HG03097 (cell line): ENCODE results near the gene OLIG2.

ENCODE experiments used
- ATAC-seq: cut with Tn5 transposase; IDR thresholded peaks from one replicate; pipeline ENCODE4 v1.9.1; 2021; ENCODE audit not compliant: unreplicated experiment, low FRiP score

OLIG2 gene

GRCh38 chr21:33019885-33020557 is 5.7 kb upstream of the OLIG2 start:
- ATAC-seq, result no peak

GRCh38 chr21:33020558-33021100 is 5.1 kb upstream of the OLIG2 start:
- ATAC-seq, result no peak

- no peak for ATAC-seq
Observed at GRCh38 chr21:33021150-33021549, 4.6 kb upstream of the OLIG2 start.

- ATAC-seq, result no peak
Observed at GRCh38 chr21:33021667-33022066, 4.1 kb upstream of the OLIG2 start.

- no peak for ATAC-seq
Observed at GRCh38 chr21:33022489-33022827, 3.3 kb upstream of the OLIG2 start.

- no peak for ATAC-seq
Observed at GRCh38 chr21:33022828-33023573, 2.7 kb upstream of the OLIG2 start.

- no peak for ATAC-seq
Observed at GRCh38 chr21:33023574-33024200, 2.0 kb upstream of the OLIG2 start.

GRCh38 chr21:33024201-33025103 is 1.3 kb upstream of the OLIG2 start:
- no peak for ATAC-seq

- ATAC-seq, result no peak
Observed at GRCh38 chr21:33025106-33025488, 638 bp upstream of the OLIG2 start.

GRCh38 chr21:33026443-33026858 is 716 bp downstream of the OLIG2 start:
- ATAC-seq, result no peak

GRCh38 chr21:33026878-33027400 is 1.2 kb downstream of the OLIG2 start:
- no peak for ATAC-seq

- no peak for ATAC-seq
Observed at GRCh38 chr21:33027401-33028286, 1.9 kb downstream of the OLIG2 start.

GRCh38 chr21:33028287-33028670 is 2.5 kb downstream of the OLIG2 start:
- ATAC-seq, result no peak

GRCh38 chr21:33028773-33029384 is 3.1 kb downstream of the OLIG2 start:
- ATAC-seq, result no peak

- no peak for ATAC-seq
Observed at GRCh38 chr21:33029385-33029921, 3.7 kb downstream of the OLIG2 start.

- ATAC-seq, result no peak
Observed at GRCh38 chr21:33029975-33030461, 4.3 kb downstream of the OLIG2 start.

- no peak for ATAC-seq
Observed at GRCh38 chr21:33030633-33031032, 4.9 kb downstream of the OLIG2 start.

GRCh38 chr21:33031152-33031911 is 5.6 kb downstream of the OLIG2 start:
- ATAC-seq, result no peak
